Activated CD8-positive, alpha-beta memory T cell treated with anti-CD3 and anti-CD28 coated beads for 36 hours (primary cell): ENCODE measurements around the gene HNRNPD. TPM values are rescaled to one million over a fixed set of nuclear protein-coding genes. Genes with fewer than 3 reads are reported as not detected.
"Not testable (repeated sequence)": the region's sequence is repeated elsewhere in the genome, so short reads cannot be mapped to it uniquely, and the experiment has no call there.

Experiments used
- CTCF ChIA-PET: fragments of 350-600 bp; sonication (Branson Sonifier 250); formaldehyde crosslinking; loops from one replicate; lab custom pipeline; 2021; ENCODE audit warnings: antibody characterized with exemption; lab: Charles Lee
- POLR2A ChIA-PET: fragments of 350-600 bp; sonication (Branson Sonifier 250); formaldehyde crosslinking; loops from one replicate; lab custom pipeline; 2021; ENCODE audit warnings: antibody characterized with exemption; lab: Charles Lee
- total RNA-seq, 2 experiments: library from RNA; stranded (reverse); gene quantifications; one replicate each; pipeline ENCODE4 v1.2.3, GENCODE V29; 2021

Gene HNRNPD
- total RNA-seq, 2 experiments from 2014 or later, result 482 to 488 TPM

GRCh38 chr4:82352118-82352824, 21.5 kb downstream of the HNRNPD start:
- POLR2A ChIA-PET, result interaction anchor here (0.7 kb wide), 1 partner anchor 9 kb away, joined by 5 read pairs; no protein-coding TSS in a partner anchor
- CTCF ChIA-PET, result interaction anchor here (1.8 kb wide), 1 partner anchor 77 kb away, joined by 4 read pairs; no protein-coding TSS in a partner anchor

GRCh38 chr4:82346126-82346525, 27.7 kb downstream of the HNRNPD start:
- POLR2A ChIA-PET, result no interaction called here
- CTCF ChIA-PET, result no interaction called here

- CTCF ChIA-PET, result no interaction called here
- POLR2A ChIA-PET, result no interaction called here
Observed at GRCh38 chr4:82335043-82335442, 38.7 kb downstream of the HNRNPD start.

- POLR2A ChIA-PET, CTCF ChIA-PET: not testable (repeated sequence)
Observed at GRCh38 chr4:82333641-82334040, 40.1 kb downstream of the HNRNPD start.

GRCh38 chr4:82331814-82332213, 42.0 kb downstream of the HNRNPD start:
- ChIA-PET CTCF (no interaction called here), POLR2A (no interaction called here)

- ChIA-PET POLR2A (no interaction called here), CTCF (no interaction called here)
Observed at GRCh38 chr4:82320351-82320750, 53.4 kb downstream of the HNRNPD start.

GRCh38 chr4:82303063-82303462, 70.7 kb downstream of the HNRNPD start:
- CTCF ChIA-PET, result not testable (repeated sequence)

More at GRCh38 chr4:82303063-82303462, 70.7 kb downstream of the HNRNPD start:
- POLR2A ChIA-PET, result not testable (repeated sequence)

Other genes starting within 250 kb of the HNRNPD start
- gene HNRNPDL, start 56.5 kb upstream of the HNRNPD start, total RNA-seq, result 100 to 1,000 TPM; 390 to 407 TPM
- 10 to 100 TPM; 67.7 to 71.9 TPM for gene ENOPH1, start 56.6 kb upstream of the HNRNPD start, total RNA-seq
- gene TMEM150C, start 188.0 kb upstream of the HNRNPD start, total RNA-seq, result not detected